ENCODE results near the gene USP35.

Gene USP35

GRCh38 chr11:78199653-78200015, 10.9 kb downstream of the USP35 start:
- no peak for DNase-seq

GRCh38 chr11:78200061-78200460, 11.3 kb downstream of the USP35 start:
- DNase-seq: no peak

- no peak for DNase-seq
These were observed 11.8 kb downstream of the USP35 start for GRCh38 chr11:78200553-78200952.

- no peak for DNase-seq
These were observed 12.5 kb downstream of the USP35 start for GRCh38 chr11:78201096-78201818.

- DNase-seq: no peak
These were observed 14.0 kb downstream of the USP35 start for GRCh38 chr11:78202733-78203167.

- DNase-seq: no peak
These were observed 14.5 kb downstream of the USP35 start for GRCh38 chr11:78203184-78203583.

- DNase-seq: no peak
These were observed 16.5 kb downstream of the USP35 start for GRCh38 chr11:78205256-78205655.

- no peak for DNase-seq
These were observed 17.0 kb downstream of the USP35 start for GRCh38 chr11:78205691-78206090.

- DNase-seq: no peak
These were observed 19.0 kb downstream of the USP35 start for GRCh38 chr11:78207532-78208256.

GRCh38 chr11:78208257-78209165, 19.8 kb downstream of the USP35 start:
- DNase-seq: no peak

- no peak for DNase-seq
These were observed 20.8 kb downstream of the USP35 start for GRCh38 chr11:78209478-78209877.

- DNase-seq: no peak
These were observed 21.4 kb downstream of the USP35 start for GRCh38 chr11:78210000-78210608.

GRCh38 chr11:78211565-78211964, 22.8 kb downstream of the USP35 start:
- DNase-seq: no peak

GRCh38 chr11:78212586-78213371, 24.1 kb downstream of the USP35 start:
- DNase-seq: no peak

GRCh38 chr11:78213526-78214330, 25.0 kb downstream of the USP35 start:
- no peak for DNase-seq

- DNase-seq: no peak
These were observed 25.8 kb downstream of the USP35 start for GRCh38 chr11:78214331-78215194.

GRCh38 chr11:78216021-78216420, 27.3 kb downstream of the USP35 start:
- no peak for DNase-seq

- no peak for DNase-seq
These were observed 28.0 kb downstream of the USP35 start for GRCh38 chr11:78216571-78217287.

Measured in NCI-H446 treated with DMSO at 0.1 percent for 48 hours (cell line).